Panc1 (cell line): Measurements from ENCODE around the gene METTL5. TPM values are rescaled to one million over a fixed set of nuclear protein-coding genes. Genes with fewer than 3 reads are reported as not detected.

Experiments used
- ATAC-seq: fragments of 200-7000 bp; cut with Tn5 transposase; 2 replicates; pipeline ENCODE4 v1.9.1; 2020; ENCODE audit warnings: mild to moderate bottlenecking, moderate library complexity
- BruUV-seq: library from RNA; stranded (reverse); fragments of 400-500 nt; replicated peaks from 2 replicates; lab custom pipeline; 2021; lab: Mats Ljungman, UMichigan
- CTCF ChIA-PET: fragments of 300-600 bp; sonication (Branson Sonifier 250); formaldehyde crosslinking; loops from one replicate; lab custom pipeline; 2022; ENCODE audit warnings: antibody characterized with exemption; lab: Charles Lee
- POLR2A ChIA-PET: fragments of 300-600 bp; sonication (Branson Sonifier 250); formaldehyde crosslinking; loops from one replicate; lab custom pipeline; 2022; ENCODE audit warnings: antibody characterized with exemption; lab: Charles Lee
- DNase-seq: peaks from one replicate; pipeline ENCODE4 v3.0.0-alpha.2; 2010; ENCODE audit warnings: low read depth, low spot score
- H3K27ac ChIP-seq: 2 replicates; pipeline ENCODE4 v1.5.1; 2011; ENCODE audit warnings: mild to moderate bottlenecking, low read length, inconsistent platforms
- H3K27me3 ChIP-seq: fragments of 200-500 bp; sonication (Bioruptor generic); 2 replicates; pipeline ENCODE4 v1.6.0; 2014; ENCODE audit warnings: low read length, inconsistent platforms; ENCODE audit not compliant: control insufficient read depth, insufficient read depth
- H3K36me3 ChIP-seq: fragments of 200-500 bp; sonication (Bioruptor generic); 2 replicates; pipeline ENCODE4 v1.5.1; 2014; ENCODE audit warnings: inconsistent platforms, mild to moderate bottlenecking, low read length, moderate library complexity; ENCODE audit not compliant: control insufficient read depth, insufficient read depth
- H3K4me1 ChIP-seq: 2 replicates; pipeline ENCODE4 v1.5.1; 2011; ENCODE audit warnings: inconsistent platforms, mild to moderate bottlenecking, low read length, moderate library complexity; ENCODE audit not compliant: control insufficient read depth, insufficient read depth
- H3K4me3 ChIP-seq, 2 experiments: 2 replicates each; pipeline ENCODE4 v1.5.1; 2011 to 2012; ENCODE audit warnings: low read depth in 2 of 2, low read length in 2 of 2, mild to moderate bottlenecking in 2 of 2, inconsistent platforms in 1 of 2, moderate library complexity in 1 of 2
- H3K9me3 ChIP-seq: fragments of 200-500 bp; sonication (Bioruptor generic); 2 replicates; pipeline ENCODE4 v1.5.1; 2014; ENCODE audit warnings: low read depth, mild to moderate bottlenecking, inconsistent platforms, low read length, moderate library complexity; ENCODE audit not compliant: control insufficient read depth, insufficient read depth
- POLR2AphosphoS5 ChIP-seq: IDR thresholded peaks from 2 replicates; pipeline ENCODE4 v1.6.1; 2012; ENCODE audit warnings: mild to moderate bottlenecking, low read depth, low read length, moderate library complexity
- SIN3A ChIP-seq: IDR thresholded peaks from 2 replicates; pipeline ENCODE4 v1.6.1; 2012; ENCODE audit warnings: low read depth, mild to moderate bottlenecking, low read length, moderate library complexity, borderline replicate concordance; ENCODE audit not compliant: insufficient read depth
- TCF7L2 ChIP-seq: IDR thresholded peaks from 2 replicates; pipeline ENCODE4 v1.6.1; 2011; ENCODE audit warnings: mild to moderate bottlenecking, low read depth, low read length, inconsistent platforms
- in situ Hi-C: cut with HindIII; loops from 2 replicates; pipeline ENCODE4 v1.10.0; 2016; ENCODE audit warnings: low sequenced_read_pairs, low pct_unique_long_range_greater_than_20kb
- intact Hi-C: fragments of 100-400 bp; cut with micrococcal nuclease; formaldehyde crosslinking; loops from one replicate; pipeline ENCODE4 v1.10.0; 2022; ENCODE audit not compliant: unreplicated experiment
- total RNA-seq: library from RNA; stranded (reverse); gene quantifications from one replicate; pipeline ENCODE4 v1.2.1, GENCODE V29; 2021; ENCODE audit not compliant: unreplicated experiment
- TF ChIP-seq, protein P1 (sequence below): fragments of 450-650 bp; IDR thresholded peaks from 2 replicates; pipeline ENCODE4 v1.5.1; 2017; ENCODE audit warnings: mild to moderate bottlenecking
- TF ChIP-seq, protein P2 (sequence below), 2 experiments: IDR thresholded peaks; 2 replicates each; pipeline ENCODE4 v1.6.1; 2011 to 2012; ENCODE audit warnings: low read depth in 2 of 2, control low read depth in 1 of 2, low read length in 1 of 2, mild to moderate bottlenecking in 1 of 2, moderate library complexity in 1 of 2; ENCODE audit not compliant: insufficient read depth in 1 of 2

The METTL5 gene
- total RNA-seq, 1 experiment from 2014 or later = 81.4 TPM

DNA sequence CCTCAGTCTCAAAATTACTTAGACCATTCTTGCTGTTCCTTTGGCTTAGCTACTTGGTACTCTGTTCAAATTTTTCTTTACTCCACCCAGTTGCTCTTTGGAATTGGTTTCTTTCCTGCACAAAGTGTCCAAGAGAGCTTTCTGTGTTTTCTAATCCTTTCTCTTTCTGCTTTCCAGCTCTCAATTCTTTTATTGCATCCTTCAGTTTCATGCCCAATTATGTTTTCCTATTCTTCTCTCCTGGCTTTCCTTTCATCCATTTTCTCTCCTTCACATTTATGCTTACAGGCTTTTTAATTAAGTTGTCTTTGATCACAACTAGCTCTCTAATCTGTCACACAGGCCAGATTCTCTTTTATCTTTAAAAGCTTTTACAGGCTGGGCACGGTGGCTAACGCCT is 40.8 kb upstream of the METTL5 start:
- Histone ChIP-seq H3K27ac (no peak overlapping the region), H3K36me3 (no peaks in the 10 kb centered on the region), H3K4me1 (no peaks in the 10 kb centered on the region; the same call in 1 of the 2 replicates), H3K9me3 (no peaks in the 10 kb centered on the region), H3K27me3 (no peaks in the 10 kb centered on the region), H3K4me3 (no peak overlapping the region)
- in situ Hi-C loops = no loop called here
- ChIA-PET POLR2A (no interaction called here), CTCF (interaction anchor here (1.0 kb wide), 1 partner anchor 14 kb away, joined by 3 read pairs; no protein-coding TSS in a partner anchor)
- ATAC-seq = no peak
- intact Hi-C loops = no loop called here
- no peak for DNase-seq
- TF ChIP-seq, protein P1, sequence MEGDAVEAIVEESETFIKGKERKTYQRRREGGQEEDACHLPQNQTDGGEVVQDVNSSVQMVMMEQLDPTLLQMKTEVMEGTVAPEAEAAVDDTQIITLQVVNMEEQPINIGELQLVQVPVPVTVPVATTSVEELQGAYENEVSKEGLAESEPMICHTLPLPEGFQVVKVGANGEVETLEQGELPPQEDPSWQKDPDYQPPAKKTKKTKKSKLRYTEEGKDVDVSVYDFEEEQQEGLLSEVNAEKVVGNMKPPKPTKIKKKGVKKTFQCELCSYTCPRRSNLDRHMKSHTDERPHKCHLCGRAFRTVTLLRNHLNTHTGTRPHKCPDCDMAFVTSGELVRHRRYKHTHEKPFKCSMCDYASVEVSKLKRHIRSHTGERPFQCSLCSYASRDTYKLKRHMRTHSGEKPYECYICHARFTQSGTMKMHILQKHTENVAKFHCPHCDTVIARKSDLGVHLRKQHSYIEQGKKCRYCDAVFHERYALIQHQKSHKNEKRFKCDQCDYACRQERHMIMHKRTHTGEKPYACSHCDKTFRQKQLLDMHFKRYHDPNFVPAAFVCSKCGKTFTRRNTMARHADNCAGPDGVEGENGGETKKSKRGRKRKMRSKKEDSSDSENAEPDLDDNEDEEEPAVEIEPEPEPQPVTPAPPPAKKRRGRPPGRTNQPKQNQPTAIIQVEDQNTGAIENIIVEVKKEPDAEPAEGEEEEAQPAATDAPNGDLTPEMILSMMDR = no peak
- TF ChIP-seq SIN3A = no peak
- TF ChIP-seq POLR2AphosphoS5 = no peak
- TF ChIP-seq, protein P2, sequence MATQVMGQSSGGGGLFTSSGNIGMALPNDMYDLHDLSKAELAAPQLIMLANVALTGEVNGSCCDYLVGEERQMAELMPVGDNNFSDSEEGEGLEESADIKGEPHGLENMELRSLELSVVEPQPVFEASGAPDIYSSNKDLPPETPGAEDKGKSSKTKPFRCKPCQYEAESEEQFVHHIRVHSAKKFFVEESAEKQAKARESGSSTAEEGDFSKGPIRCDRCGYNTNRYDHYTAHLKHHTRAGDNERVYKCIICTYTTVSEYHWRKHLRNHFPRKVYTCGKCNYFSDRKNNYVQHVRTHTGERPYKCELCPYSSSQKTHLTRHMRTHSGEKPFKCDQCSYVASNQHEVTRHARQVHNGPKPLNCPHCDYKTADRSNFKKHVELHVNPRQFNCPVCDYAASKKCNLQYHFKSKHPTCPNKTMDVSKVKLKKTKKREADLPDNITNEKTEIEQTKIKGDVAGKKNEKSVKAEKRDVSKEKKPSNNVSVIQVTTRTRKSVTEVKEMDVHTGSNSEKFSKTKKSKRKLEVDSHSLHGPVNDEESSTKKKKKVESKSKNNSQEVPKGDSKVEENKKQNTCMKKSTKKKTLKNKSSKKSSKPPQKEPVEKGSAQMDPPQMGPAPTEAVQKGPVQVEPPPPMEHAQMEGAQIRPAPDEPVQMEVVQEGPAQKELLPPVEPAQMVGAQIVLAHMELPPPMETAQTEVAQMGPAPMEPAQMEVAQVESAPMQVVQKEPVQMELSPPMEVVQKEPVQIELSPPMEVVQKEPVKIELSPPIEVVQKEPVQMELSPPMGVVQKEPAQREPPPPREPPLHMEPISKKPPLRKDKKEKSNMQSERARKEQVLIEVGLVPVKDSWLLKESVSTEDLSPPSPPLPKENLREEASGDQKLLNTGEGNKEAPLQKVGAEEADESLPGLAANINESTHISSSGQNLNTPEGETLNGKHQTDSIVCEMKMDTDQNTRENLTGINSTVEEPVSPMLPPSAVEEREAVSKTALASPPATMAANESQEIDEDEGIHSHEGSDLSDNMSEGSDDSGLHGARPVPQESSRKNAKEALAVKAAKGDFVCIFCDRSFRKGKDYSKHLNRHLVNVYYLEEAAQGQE (IDR thresholded peaks at IDR 0.05; ENCODE audit: insufficient read depth in 1 of 2, low read depth in 2 of 2, low read length in 1 of 2) = no peak
- no peak for TF ChIP-seq TCF7L2
- BruUV-seq = no TSS peak

DNA sequence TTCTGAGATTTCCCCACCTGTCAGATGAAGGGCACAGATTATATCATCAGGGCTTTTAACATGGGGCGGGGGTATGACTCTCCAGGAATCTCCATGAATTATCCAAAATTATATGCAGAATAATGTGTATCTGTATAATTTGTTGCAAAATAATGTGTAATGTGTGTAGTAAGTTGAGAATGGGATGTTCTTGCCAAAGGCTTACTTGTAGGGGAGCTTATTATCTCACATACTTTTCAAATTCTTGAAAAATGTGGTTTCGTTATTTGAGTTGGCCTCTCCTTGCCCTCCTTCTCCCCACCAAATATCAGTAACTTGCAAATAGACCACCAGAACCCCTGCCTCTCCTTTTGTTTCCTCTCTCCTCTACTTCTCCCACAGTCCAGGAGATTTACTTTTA is 38.1 kb upstream of the METTL5 start:
- Histone ChIP-seq H3K4me1 (no peaks in the 10 kb centered on the region), H3K27ac (no peak overlapping the region), H3K4me3 (no peak overlapping the region), H3K36me3 (no peaks in the 10 kb centered on the region), H3K9me3 (no peaks in the 10 kb centered on the region), H3K27me3 (no peaks in the 10 kb centered on the region)
- BruUV-seq = no TSS peak
- in situ Hi-C loops (no loop called here), intact Hi-C loops (no loop called here)
- no peak for TF ChIP-seq SIN3A
- TF ChIP-seq, protein P1 = no peak
- TF ChIP-seq POLR2AphosphoS5 = no peak
- TF ChIP-seq, protein P2 (IDR thresholded peaks at IDR 0.05; ENCODE audit: insufficient read depth in 1 of 2, low read depth in 2 of 2, low read length in 1 of 2) = no peak
- TF ChIP-seq TCF7L2 = no peak
- ATAC-seq (no peak), DNase-seq (no peak)
- ChIA-PET POLR2A (no interaction called here), CTCF (no interaction called here)
